IMR-90 (cell line): ENCODE measurements around the gene YEATS4. TPM values are rescaled to one million over a fixed set of nuclear protein-coding genes. Genes with fewer than 3 reads are reported as not detected.
"Not testable (repeated sequence)": the region's sequence is repeated elsewhere in the genome, so short reads cannot be mapped to it uniquely, and the experiment has no call there.

Source experiments
- ATAC-seq: fragments of 200-7000 bp; cut with Tn5 transposase; 2 replicates; pipeline ENCODE4 v1.9.1; 2020; ENCODE audit warnings: low read depth, mild to moderate bottlenecking, moderate library complexity
- BruUV-seq: library from RNA; stranded (reverse); fragments of 400-500 nt; replicated peaks from 2 replicates; lab custom pipeline; 2021; lab: Mats Ljungman, UMichigan
- CTCF ChIA-PET: fragments of 300-600 bp; formaldehyde crosslinking; extraction: SDS; loops from one replicate; lab custom pipeline; 2021; ENCODE audit warnings: antibody characterized with exemption; lab: Yijun Ruan, JAX
- POLR2A ChIA-PET: fragments of 300-600 bp; sonication (Branson Sonifier 250); formaldehyde crosslinking; loops from one replicate; lab custom pipeline; 2022; ENCODE audit warnings: antibody characterized with exemption; ENCODE audit not compliant: unreplicated experiment; lab: Charles Lee
- DNase-seq: peaks from one replicate; pipeline ENCODE4 v3.0.0; 2013
- H2AFZ ChIP-seq: replicated peaks from 2 replicates; pipeline ENCODE3; 2013; ENCODE audit warnings: low read length, mild to moderate bottlenecking; ENCODE audit not compliant: poor library complexity
- H2AK5ac ChIP-seq: 2 replicates; pipeline ENCODE4 v1.6.1; 2013; ENCODE audit warnings: low read depth, low read length, inconsistent platforms
- H2AK9ac ChIP-seq: replicated peaks from 2 replicates; pipeline ENCODE3; 2013; ENCODE audit warnings: mild to moderate bottlenecking, low read depth, low read length, moderate library complexity; ENCODE audit not compliant: poor library complexity
- H2BK120ac ChIP-seq: 2 replicates; pipeline ENCODE4 v1.6.1; 2013; ENCODE audit warnings: low read depth, low read length, inconsistent platforms
- H2BK15ac ChIP-seq: 3 replicates; pipeline ENCODE4 v1.6.1; 2013; ENCODE audit warnings: low read depth, low read length, inconsistent platforms
- H2BK20ac ChIP-seq: 2 replicates; pipeline ENCODE4 v1.6.1; 2013; ENCODE audit warnings: low read depth, mild to moderate bottlenecking, inconsistent platforms, low read length, moderate library complexity
- H2BK5ac ChIP-seq: 2 replicates; pipeline ENCODE4 v1.6.1; 2013; ENCODE audit warnings: mild to moderate bottlenecking, low read depth, low read length, inconsistent platforms; ENCODE audit not compliant: poor library complexity, severe bottlenecking
- H3K14ac ChIP-seq: replicated peaks from 2 replicates; pipeline ENCODE4 v1.6.1; 2013; ENCODE audit warnings: low read depth, low read length, inconsistent platforms
- H3K18ac ChIP-seq: 2 replicates; pipeline ENCODE4 v1.6.1; 2013; ENCODE audit warnings: low read depth, low read length, control low read depth
- H3K23ac ChIP-seq: 2 replicates; pipeline ENCODE4 v1.6.1; 2013; ENCODE audit warnings: low read depth, low read length, inconsistent platforms
- H3K27ac ChIP-seq: 2 replicates; pipeline ENCODE4 v1.5.1; 2013; ENCODE audit warnings: mild to moderate bottlenecking, control low read depth, low read length; ENCODE audit not compliant: insufficient read depth
- H3K27me3 ChIP-seq: 2 replicates; pipeline ENCODE4 v1.6.1; 2013; ENCODE audit warnings: low read length; ENCODE audit not compliant: control insufficient read depth, insufficient read depth
- H3K36me3 ChIP-seq: 2 replicates; pipeline ENCODE4 v1.6.1; 2013; ENCODE audit warnings: low read length, mixed read lengths; ENCODE audit not compliant: control insufficient read depth, insufficient read depth
- H3K4ac ChIP-seq: 2 replicates; pipeline ENCODE4 v1.6.1; 2013; ENCODE audit warnings: low read depth, low read length, inconsistent platforms
- H3K4me1 ChIP-seq: 2 replicates; pipeline ENCODE4 v1.6.1; 2013; ENCODE audit warnings: low read length, mixed read lengths; ENCODE audit not compliant: control insufficient read depth, insufficient read depth
- H3K4me2 ChIP-seq: 2 replicates; pipeline ENCODE4 v1.6.1; 2013; ENCODE audit warnings: low read depth, mild to moderate bottlenecking, control low read depth, low read length, moderate library complexity
- H3K4me3 ChIP-seq: 2 replicates; pipeline ENCODE4 v1.5.1; 2013; ENCODE audit warnings: low read depth, mild to moderate bottlenecking, control low read depth, low read length, moderate library complexity; ENCODE audit not compliant: insufficient read depth
- H3K56ac ChIP-seq: 2 replicates; pipeline ENCODE4 v1.6.1; 2013; ENCODE audit warnings: low read length, inconsistent platforms; ENCODE audit not compliant: insufficient read depth; ENCODE audit errors: extremely low read depth
- H3K79me1 ChIP-seq, 2 experiments: 2 replicates each; pipeline ENCODE4 v1.6.1; 2013; ENCODE audit warnings: low read length in 2 of 2, inconsistent platforms in 1 of 2, low read depth in 1 of 2
- H3K9ac ChIP-seq: 2 replicates; pipeline ENCODE4 v1.6.1; 2013; ENCODE audit warnings: low read depth, low read length, control low read depth
- H3K9me1 ChIP-seq: 2 replicates; pipeline ENCODE4 v1.6.1; 2013; ENCODE audit warnings: low read length, inconsistent platforms; ENCODE audit not compliant: insufficient read depth
- H3K9me3 ChIP-seq: 2 replicates; pipeline ENCODE4 v1.6.1; 2013; ENCODE audit warnings: low read length; ENCODE audit not compliant: control insufficient read depth, insufficient read depth
- H4K20me1 ChIP-seq: 2 replicates; pipeline ENCODE4 v1.6.1; 2013; ENCODE audit warnings: low read length, inconsistent platforms; ENCODE audit not compliant: insufficient read depth
- H4K5ac ChIP-seq: 2 replicates; pipeline ENCODE4 v1.6.1; 2013; ENCODE audit warnings: mild to moderate bottlenecking, low read depth, low read length, control low read depth
- H4K8ac ChIP-seq, 2 experiments: 2 replicates each; pipeline ENCODE4 v1.6.1; 2013; ENCODE audit warnings: low read depth in 2 of 2, low read length in 2 of 2, control low read depth in 1 of 2, inconsistent platforms in 1 of 2
- H4K91ac ChIP-seq: 2 replicates; pipeline ENCODE4 v1.6.1; 2013; ENCODE audit warnings: low read depth, low read length, inconsistent platforms; ENCODE audit not compliant: insufficient read depth
- FOS ChIP-seq: fragments of 150-350 bp; IDR thresholded peaks from 2 replicates; pipeline ENCODE4 v1.6.1; 2016; ENCODE audit warnings: low read depth, low read length
- POLR2A ChIP-seq: IDR thresholded peaks from 2 replicates; pipeline ENCODE4 v1.6.1; 2012; ENCODE audit warnings: mild to moderate bottlenecking, low read depth, low read length
- WGBS, 2 experiments: methylation state at CpG; one replicate each; pipeline versions ENCODE4 v1.1.5 to v1.1.7; 2013; ENCODE audit warnings: missing lambda C conversion rate in 2 of 2; ENCODE audit not compliant: insufficient read length in 1 of 2; ENCODE audit errors: extremely low coverage in 2 of 2; 5-methylcytosine and 5-hydroxymethylcytosine counted together
- dilution Hi-C: fragments of 300-500 bp; cut with HindIII; formaldehyde crosslinking; loops from one replicate; pipeline ENCODE4 v1.14.3; 2018; ENCODE audit warnings: low sequenced_read_pairs; ENCODE audit not compliant: unreplicated experiment
- in situ Hi-C: fragments of 300-500 bp; cut with MboI; formaldehyde crosslinking; loops from 3 replicates; pipeline ENCODE4 v1.14.3; 2019; ENCODE audit warnings: low sequenced_read_pairs, inconsistent platforms, mixed read lengths
- intact Hi-C: fragments of 100-400 bp; cut with micrococcal nuclease; formaldehyde crosslinking; loops from 2 replicates; pipeline ENCODE4 v1.10.0; 2022
- polyA plus RNA-seq, 3 experiments: library from polyadenylated mRNA; depleted of rRNA; stranded (reverse); fragments of >200 nt; gene quantifications; 2 replicates each; pipeline ENCODE4 v1.2.3, GENCODE V29; 2012; ENCODE audit warnings: low replicate concordance in 1 of 3
- total RNA-seq: library from RNA; depleted of rRNA; stranded (reverse); fragments of >200 nt; gene quantifications from 2 replicates; pipeline ENCODE4 v1.2.3, GENCODE V29; 2012
- TF ChIP-seq, protein P1 (sequence below): conservative IDR thresholded peaks from 2 replicates; pipeline ENCODE4 v1.5.1; 2012; ENCODE audit warnings: mild to moderate bottlenecking, low read depth, low read length, improper control_type of control experiment

YEATS4 gene
- total and polyA plus RNA-seq, 2 of the 4 experiments (the other 2 are of a cell fraction), result 6.9 to 15.1 TPM

DNA sequence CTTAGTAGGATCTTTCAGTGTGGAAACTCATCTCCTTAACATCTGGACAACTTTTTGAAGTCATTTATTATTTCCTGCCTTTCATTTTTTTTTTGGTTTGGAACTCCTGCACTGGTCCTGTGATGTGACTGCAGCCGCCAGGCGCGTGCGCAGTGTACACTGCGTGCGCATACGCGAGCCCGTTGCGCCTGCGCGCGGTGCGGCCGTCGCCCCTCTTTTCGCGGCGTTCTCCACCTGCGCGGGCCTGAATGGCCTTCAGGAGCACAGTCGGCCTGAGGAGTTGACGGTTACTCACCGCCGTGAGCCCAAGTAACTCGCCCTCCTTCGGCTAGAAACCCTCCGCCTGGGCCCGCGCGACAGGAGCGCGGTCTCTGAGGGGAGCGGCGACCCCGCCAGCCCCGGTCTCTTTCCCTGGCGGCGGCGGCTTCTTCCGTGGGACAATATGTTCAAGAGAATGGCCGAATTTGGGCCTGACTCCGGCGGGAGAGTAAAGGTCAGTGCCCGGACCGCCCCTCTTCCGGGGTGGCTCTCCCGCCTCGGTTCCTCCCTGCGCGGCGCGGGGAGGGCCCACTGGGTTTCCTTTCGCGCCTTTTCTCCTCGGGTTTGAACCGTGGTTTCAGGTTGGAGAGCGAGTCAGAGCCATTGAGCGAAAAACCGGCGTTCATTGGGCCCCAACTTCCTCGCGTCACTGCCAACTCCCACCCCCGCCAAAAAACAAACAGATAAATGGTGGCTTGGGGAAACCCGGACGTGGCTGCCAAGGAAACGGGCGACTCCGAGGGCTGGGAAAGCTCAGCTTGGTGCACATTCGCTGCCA lies at the start of gene YEATS4 (continued):
- TF ChIP-seq, protein P1, sequence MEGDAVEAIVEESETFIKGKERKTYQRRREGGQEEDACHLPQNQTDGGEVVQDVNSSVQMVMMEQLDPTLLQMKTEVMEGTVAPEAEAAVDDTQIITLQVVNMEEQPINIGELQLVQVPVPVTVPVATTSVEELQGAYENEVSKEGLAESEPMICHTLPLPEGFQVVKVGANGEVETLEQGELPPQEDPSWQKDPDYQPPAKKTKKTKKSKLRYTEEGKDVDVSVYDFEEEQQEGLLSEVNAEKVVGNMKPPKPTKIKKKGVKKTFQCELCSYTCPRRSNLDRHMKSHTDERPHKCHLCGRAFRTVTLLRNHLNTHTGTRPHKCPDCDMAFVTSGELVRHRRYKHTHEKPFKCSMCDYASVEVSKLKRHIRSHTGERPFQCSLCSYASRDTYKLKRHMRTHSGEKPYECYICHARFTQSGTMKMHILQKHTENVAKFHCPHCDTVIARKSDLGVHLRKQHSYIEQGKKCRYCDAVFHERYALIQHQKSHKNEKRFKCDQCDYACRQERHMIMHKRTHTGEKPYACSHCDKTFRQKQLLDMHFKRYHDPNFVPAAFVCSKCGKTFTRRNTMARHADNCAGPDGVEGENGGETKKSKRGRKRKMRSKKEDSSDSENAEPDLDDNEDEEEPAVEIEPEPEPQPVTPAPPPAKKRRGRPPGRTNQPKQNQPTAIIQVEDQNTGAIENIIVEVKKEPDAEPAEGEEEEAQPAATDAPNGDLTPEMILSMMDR, result no peak
- TF ChIP-seq FOS, result no peak

DNA sequence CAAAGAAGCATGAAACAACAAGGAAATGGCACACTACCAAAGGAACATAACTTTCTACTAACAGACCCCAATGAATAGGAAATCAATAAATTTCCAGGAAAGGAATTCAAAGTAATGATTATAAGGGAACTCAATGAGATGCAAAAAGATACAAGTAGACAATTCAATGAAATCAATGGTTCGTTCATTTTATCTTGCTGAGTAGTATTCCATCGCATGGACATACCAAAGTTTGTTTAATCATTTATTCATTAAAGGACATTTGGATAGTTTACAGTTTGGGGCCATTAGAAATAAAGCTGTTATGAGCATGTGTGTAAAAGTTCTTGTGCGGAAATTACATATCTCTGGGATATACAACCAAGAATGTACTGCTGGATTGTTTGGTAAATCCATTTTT lies 46.3 kb upstream of the YEATS4 start:
- H3K27ac ChIP-seq, result no peak overlapping the region
- H3K9ac ChIP-seq, result no peak overlapping the region
- H3K36me3 ChIP-seq, result no peaks in the 10 kb centered on the region
- H2BK5ac ChIP-seq, result no peak overlapping the region
- H3K79me1 ChIP-seq, result no peaks in the 10 kb centered on the region
- H2BK15ac ChIP-seq, result no peak overlapping the region
- H3K4me1 ChIP-seq, result no peaks in the 10 kb centered on the region
- no peak overlapping the region for H4K8ac ChIP-seq
- WGBS, 2 experiments, result no CpG with 5 or more reads among the region's 3 CpGs
- H2BK20ac ChIP-seq, result no peak overlapping the region
- H2BK120ac ChIP-seq, result no peak overlapping the region
- no peak overlapping the region for H3K18ac ChIP-seq
- dilution Hi-C loops (no loop called here), intact Hi-C loops (no loop called here), in situ Hi-C loops (no loop called here)
- H3K4me3 ChIP-seq, result no peak overlapping the region
- BruUV-seq, result no TSS peak
- POLR2A ChIA-PET, result no interaction called here
- H3K56ac ChIP-seq, result no peak overlapping the region
- no peak overlapping the region for H4K91ac ChIP-seq
- H3K27me3 ChIP-seq, result no peaks in the 10 kb centered on the region; the same call in 1 of the 2 replicates
- H3K4ac ChIP-seq, result no peak overlapping the region
- H4K20me1 ChIP-seq, result no peaks in the 10 kb centered on the region
- H3K9me1 ChIP-seq, result no peaks in the 10 kb centered on the region
- CTCF ChIA-PET, result no interaction called here
- ATAC-seq (no peak), DNase-seq (no peak)
- no peak overlapping the region for H2AK5ac ChIP-seq
- no peak overlapping the region for H2AFZ ChIP-seq
- H3K4me2 ChIP-seq, result no peak overlapping the region
- no peak overlapping the region for H3K23ac ChIP-seq
- no peak overlapping the region for H3K14ac ChIP-seq
- no peak overlapping the region for H2AK9ac ChIP-seq
- H3K9me3 ChIP-seq, result no peaks in the 10 kb centered on the region
- H4K5ac ChIP-seq, result no peak overlapping the region
- no peak for TF ChIP-seq POLR2A

DNA sequence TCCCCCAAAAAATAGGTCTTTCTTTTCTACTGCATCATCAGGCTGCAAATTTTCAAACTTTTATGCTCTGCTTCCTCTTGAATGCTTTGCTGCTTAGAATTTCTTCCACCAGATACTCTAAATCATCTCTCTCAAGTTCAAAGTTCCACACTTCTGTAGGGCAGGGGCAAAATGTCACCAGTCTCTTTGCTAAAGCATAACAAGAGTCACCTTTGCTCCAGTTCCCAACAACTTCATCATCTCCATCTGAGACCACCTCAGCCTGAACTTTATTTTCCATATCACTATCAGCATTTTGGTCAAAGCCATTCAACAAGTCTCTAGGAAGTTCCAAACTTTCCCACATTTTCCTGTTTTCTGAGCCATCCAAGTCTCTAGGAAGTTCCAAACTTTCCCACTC lies 42.8 kb upstream of the YEATS4 start:
- dilution Hi-C loops, H4K91ac ChIP-seq, ATAC-seq, BruUV-seq, H2BK5ac ChIP-seq, POLR2A ChIA-PET, H2BK20ac ChIP-seq, H2BK15ac ChIP-seq, H3K4me2 ChIP-seq, H2BK120ac ChIP-seq, H3K9me3 ChIP-seq, H3K4ac ChIP-seq, H3K27ac ChIP-seq, H2AK9ac ChIP-seq, H3K4me3 ChIP-seq, in situ Hi-C loops, H3K36me3 ChIP-seq, H2AK5ac ChIP-seq, H3K27me3 ChIP-seq, H4K20me1 ChIP-seq, H3K56ac ChIP-seq, H3K79me1 ChIP-seq, H3K14ac ChIP-seq, H3K18ac ChIP-seq, H3K23ac ChIP-seq, H4K8ac ChIP-seq, H3K9me1 ChIP-seq, H3K4me1 ChIP-seq, DNase-seq, H3K9ac ChIP-seq, H4K5ac ChIP-seq, H2AFZ ChIP-seq, intact Hi-C loops, CTCF ChIA-PET: not testable (repeated sequence)
